Suprapubic skin (tissue), 4 donors: ENCODE data around the gene CENPS. TPM values are rescaled to one million over a fixed set of nuclear protein-coding genes. Genes with fewer than 3 reads are reported as not detected.

Experiments used
- DNase-seq, 2 donors: peaks; one replicate each; pipeline ENCODE4 v3.0.0-alpha.2; 2019; ENCODE audit warnings: low spot score in 2 of 2
- H3K27ac ChIP-seq: fragments of 200-600 bp; sonication (generic); one replicate; pipeline ENCODE4 v1.5.1; 2019
- H3K27me3 ChIP-seq: fragments of 200-600 bp; sonication (generic); one replicate; pipeline ENCODE4 v1.5.1; 2019
- H3K36me3 ChIP-seq: fragments of 200-600 bp; sonication (generic); one replicate; pipeline ENCODE4 v1.5.1; 2019
- H3K4me1 ChIP-seq: fragments of 200-600 bp; sonication (generic); one replicate; pipeline ENCODE4 v1.5.1; 2019
- H3K4me3 ChIP-seq: fragments of 200-600 bp; sonication (generic); one replicate; pipeline ENCODE4 v1.5.1; 2019; ENCODE audit warnings: mild to moderate bottlenecking
- H3K9me3 ChIP-seq: fragments of 200-600 bp; sonication (generic); one replicate; pipeline ENCODE4 v1.5.1; 2019
- EP300 ChIP-seq: sonication (generic); formaldehyde crosslinking; IDR thresholded peaks from one replicate; pipeline ENCODE4 v1.6.1; 2017; ENCODE audit warnings: antibody characterized with exemption
- POLR2A ChIP-seq, 2 donors: fragments of 450-650 bp; IDR thresholded peaks; one replicate each; pipeline ENCODE4 v1.6.1; 2017; ENCODE audit warnings: antibody characterized with exemption in 2 of 2, mild to moderate bottlenecking in 2 of 2, moderate library complexity in 2 of 2
- POLR2AphosphoS5 ChIP-seq, 3 donors: sonication (generic); formaldehyde crosslinking; IDR thresholded peaks; one replicate each; pipeline ENCODE4 v1.6.1; 2017; ENCODE audit warnings: antibody characterized with exemption in 3 of 3
- WGBS: methylation state at CpG from one replicate; pipeline ENCODE4 v1.1.5; 2018; 5-methylcytosine and 5-hydroxymethylcytosine counted together
- total RNA-seq, 4 donors: library from RNA; depleted of rRNA; stranded (reverse); fragments of >200 nt; gene quantifications; one replicate each; pipeline ENCODE4 v1.1.0, GENCODE V29; 2016
- TF ChIP-seq, protein P1 (sequence below), 2 donors: fragments of 200-600 bp in 1 of 2; fragments of 450-650 bp in 1 of 2; sonication (generic) in 1 of 2; IDR thresholded peaks; one replicate each; pipeline ENCODE4 v1.5.1; 2016 to 2019; ENCODE audit warnings: antibody characterized with exemption in 2 of 2, mild to moderate bottlenecking in 1 of 2, moderate library complexity in 1 of 2

CENPS gene
- total RNA-seq, 4 donors from 2014 or later = 0.62 to 3.6 (median 2.5) TPM; not detected in 1

- no peak for DNase-seq
- Histone ChIP-seq H3K27me3 (no peaks in the 10 kb centered on the region), H3K27ac (no peak overlapping the region), H3K9me3 (no peaks in the 10 kb centered on the region), H3K4me1 (no peaks in the 10 kb centered on the region), H3K36me3 (peaks cover 4% of the 10 kb centered on the region), H3K4me3 (no peak overlapping the region)
- no peak for TF ChIP-seq EP300
- no peak for TF ChIP-seq POLR2AphosphoS5 (IDR thresholded peaks at IDR 0.05)
- TF ChIP-seq, protein P1, sequence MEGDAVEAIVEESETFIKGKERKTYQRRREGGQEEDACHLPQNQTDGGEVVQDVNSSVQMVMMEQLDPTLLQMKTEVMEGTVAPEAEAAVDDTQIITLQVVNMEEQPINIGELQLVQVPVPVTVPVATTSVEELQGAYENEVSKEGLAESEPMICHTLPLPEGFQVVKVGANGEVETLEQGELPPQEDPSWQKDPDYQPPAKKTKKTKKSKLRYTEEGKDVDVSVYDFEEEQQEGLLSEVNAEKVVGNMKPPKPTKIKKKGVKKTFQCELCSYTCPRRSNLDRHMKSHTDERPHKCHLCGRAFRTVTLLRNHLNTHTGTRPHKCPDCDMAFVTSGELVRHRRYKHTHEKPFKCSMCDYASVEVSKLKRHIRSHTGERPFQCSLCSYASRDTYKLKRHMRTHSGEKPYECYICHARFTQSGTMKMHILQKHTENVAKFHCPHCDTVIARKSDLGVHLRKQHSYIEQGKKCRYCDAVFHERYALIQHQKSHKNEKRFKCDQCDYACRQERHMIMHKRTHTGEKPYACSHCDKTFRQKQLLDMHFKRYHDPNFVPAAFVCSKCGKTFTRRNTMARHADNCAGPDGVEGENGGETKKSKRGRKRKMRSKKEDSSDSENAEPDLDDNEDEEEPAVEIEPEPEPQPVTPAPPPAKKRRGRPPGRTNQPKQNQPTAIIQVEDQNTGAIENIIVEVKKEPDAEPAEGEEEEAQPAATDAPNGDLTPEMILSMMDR (IDR thresholded peaks at IDR 0.05) = no peak
- TF ChIP-seq POLR2A (IDR thresholded peaks at IDR 0.05) = no peak
- 84% methylated on average over 7 of the region's 7 CpGs for WGBS
Measured at GRCh38 chr1:10438677-10439163, 8.5 kb downstream of the CENPS start.

DNA sequence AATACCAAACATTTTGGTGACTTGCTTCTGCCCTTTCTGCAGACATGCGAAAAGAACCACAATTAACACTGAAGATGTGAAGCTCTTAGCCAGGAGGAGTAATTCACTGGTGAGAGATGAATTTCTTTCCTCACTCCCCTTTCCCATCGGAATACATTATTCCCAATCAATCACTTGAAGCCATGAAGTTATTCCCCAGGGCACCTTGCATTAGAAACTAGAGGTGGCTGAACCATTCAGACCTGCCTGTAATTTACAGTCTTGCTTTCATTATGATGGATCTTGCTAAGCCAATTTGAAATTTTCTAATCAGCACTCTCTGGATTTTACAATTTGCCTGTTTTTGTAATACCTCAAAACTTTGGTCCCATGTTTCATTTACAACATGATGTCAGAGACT is 10.1 kb downstream of the CENPS start:
- DNase-seq = no peak
- Histone ChIP-seq H3K4me1 (no peaks in the 10 kb centered on the region), H3K9me3 (no peaks in the 10 kb centered on the region), H3K27ac (no peak overlapping the region), H3K4me3 (no peak overlapping the region), H3K36me3 (peaks cover 4% of the 10 kb centered on the region), H3K27me3 (no peaks in the 10 kb centered on the region)
- TF ChIP-seq EP300 (no peak), POLR2AphosphoS5 (IDR thresholded peaks at IDR 0.05) (no peak)
- TF ChIP-seq, protein P1 (IDR thresholded peaks at IDR 0.05) = no peak
- 89% methylated on average over 2 of the region's 2 CpGs for WGBS

DNA sequence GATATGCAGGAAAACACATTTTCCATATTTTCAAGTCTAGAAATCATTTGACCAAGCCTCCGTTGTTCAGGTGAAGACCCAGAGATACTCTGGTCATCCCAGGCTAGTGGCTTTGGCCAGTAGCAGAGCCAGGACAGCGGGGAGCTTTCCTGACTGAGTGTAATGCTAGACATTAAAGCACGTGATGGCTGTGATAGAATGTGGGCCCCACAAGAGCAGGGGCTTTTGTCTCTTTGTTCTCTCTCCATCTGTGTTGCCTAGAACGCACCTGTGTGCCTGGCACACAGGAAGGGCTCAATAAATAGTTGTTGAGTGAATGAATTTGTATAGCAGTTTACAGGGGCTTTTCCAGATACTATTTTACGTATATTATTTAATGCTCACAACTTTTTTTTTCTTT is 10.6 kb downstream of the CENPS start:
- Histone ChIP-seq H3K9me3 (no peaks in the 10 kb centered on the region), H3K4me1 (no peaks in the 10 kb centered on the region), H3K36me3 (peaks cover 4% of the 10 kb centered on the region), H3K27ac (no peak overlapping the region), H3K4me3 (no peak overlapping the region), H3K27me3 (no peaks in the 10 kb centered on the region)
- 91% methylated on average over 5 of the region's 5 CpGs for WGBS
- no peak for DNase-seq
- TF ChIP-seq, protein P1 (IDR thresholded peaks at IDR 0.05) = no peak
- TF ChIP-seq EP300 = no peak
- TF ChIP-seq POLR2A (IDR thresholded peaks at IDR 0.05) = no peak
- TF ChIP-seq POLR2AphosphoS5 (IDR thresholded peaks at IDR 0.05) = no peak

GRCh38 chr1:10444248-10444647 is 14.0 kb downstream of the CENPS start:
- peaks cover 4% of the 10 kb centered on the region for H3K36me3 ChIP-seq
- H3K27me3 ChIP-seq = no peaks in the 10 kb centered on the region
- TF ChIP-seq POLR2AphosphoS5 (IDR thresholded peaks at IDR 0.05) = no peak
- no peaks in the 10 kb centered on the region for H3K4me1 ChIP-seq
- WGBS = 59% methylated on average over 6 of the region's 6 CpGs
- no peak overlapping the region for H3K4me3 ChIP-seq
- DNase-seq = no peak
- H3K27ac ChIP-seq = no peak overlapping the region
- no peaks in the 10 kb centered on the region for H3K9me3 ChIP-seq

GRCh38 chr1:10444795-10445397 is 14.7 kb downstream of the CENPS start:
- Histone ChIP-seq H3K4me3 (no peak overlapping the region), H3K27me3 (no peaks in the 10 kb centered on the region), H3K36me3 (peaks cover 4% of the 10 kb centered on the region), H3K4me1 (no peaks in the 10 kb centered on the region), H3K9me3 (no peaks in the 10 kb centered on the region), H3K27ac (no peak overlapping the region)
- WGBS = 67% methylated on average over 7 of the region's 7 CpGs
- TF ChIP-seq EP300 = no peak
- TF ChIP-seq POLR2A (IDR thresholded peaks at IDR 0.05) = no peak
- no peak for TF ChIP-seq POLR2AphosphoS5 (IDR thresholded peaks at IDR 0.05)
- TF ChIP-seq, protein P1 (IDR thresholded peaks at IDR 0.05) = no peak
- no peak for DNase-seq
